GM12865 (cell line): ENCODE measurements around the gene ABR.

Experiments
- DNase-seq: peaks from one replicate; pipeline ENCODE4 v3.0.0; 2010; ENCODE audit warnings: low read depth
- H3K4me3 ChIP-seq: 2 replicates; pipeline ENCODE4 v1.5.1; 2011; ENCODE audit warnings: mild to moderate bottlenecking, low read depth, low read length, control low read depth
- CTCF ChIP-seq: IDR thresholded peaks from 2 replicates; pipeline ENCODE4 v1.5.1; 2011; ENCODE audit warnings: low read length, control low read depth, low read depth, inconsistent platforms; ENCODE audit not compliant: insufficient read depth; ENCODE audit errors: missing control alignments

The ABR gene

GRCh38 chr17:1027044-1027443 lies 152.7 kb downstream of the ABR start:
- TF ChIP-seq CTCF = no peak
- no peak for DNase-seq

GRCh38 chr17:1026599-1026975 lies 153.2 kb downstream of the ABR start:
- no peak overlapping the region for H3K4me3 ChIP-seq
- TF ChIP-seq CTCF = no peak
- DNase-seq = no peak

More at GRCh38 chr17:1027044-1027443, 152.7 kb downstream of the ABR start:
- no peak overlapping the region for H3K4me3 ChIP-seq

- TF ChIP-seq CTCF = no peak
- no peak overlapping the region for H3K4me3 ChIP-seq
- no peak for DNase-seq
Observed at GRCh38 chr17:1025733-1026598, 153.8 kb downstream of the ABR start.

- no peak for TF ChIP-seq CTCF
- H3K4me3 ChIP-seq = no peak overlapping the region
- no peak for DNase-seq
Observed at GRCh38 chr17:1024076-1024475, 155.7 kb downstream of the ABR start.

GRCh38 chr17:1022278-1023024 lies 157.3 kb downstream of the ABR start:
- TF ChIP-seq CTCF = no peak
- no peak for DNase-seq
- H3K4me3 ChIP-seq = no peak overlapping the region

- no peak overlapping the region for H3K4me3 ChIP-seq
- no peak for DNase-seq
- no peak for TF ChIP-seq CTCF
Observed at GRCh38 chr17:1021147-1021546, 158.6 kb downstream of the ABR start.
